HepG2 (cell line): ENCODE measurements around the gene ZNF30. TPM values are rescaled to one million over a fixed set of nuclear protein-coding genes. Genes with fewer than 3 reads are reported as not detected.
A peak's percentile ranks its signal among the peaks of the same experiment; 100 is the strongest.

Source experiments
- ATF1 ChIP-seq: IDR thresholded peaks from 2 replicates; pipeline ENCODE4 v1.6.1; 2016; ENCODE audit warnings: mild to moderate bottlenecking, control low read depth
- BRD4 ChIP-seq: sonication (generic); formaldehyde crosslinking; IDR thresholded peaks from 2 replicates; pipeline ENCODE4 v1.4.0; 2020; ENCODE audit warnings: missing genetic modification reagents
- GPN1 ChIP-seq: sonication (generic); formaldehyde crosslinking; IDR thresholded peaks from 2 replicates; pipeline ENCODE4 v1.5.1; 2020; ENCODE audit warnings: missing genetic modification reagents, borderline replicate concordance
- GTF2F1 ChIP-seq: fragments of 150-350 bp; IDR thresholded peaks from 2 replicates; pipeline ENCODE4 v1.6.1; 2014; ENCODE audit warnings: low read length
- KMT2B ChIP-seq: IDR thresholded peaks from 2 replicates; pipeline ENCODE4 v1.6.1; 2016; ENCODE audit warnings: missing genetic modification reagents, missing compliant biosample characterization
- NCOA5 ChIP-seq: sonication (generic); formaldehyde crosslinking; IDR thresholded peaks from 2 replicates; pipeline ENCODE4 v1.4.0; 2020; ENCODE audit warnings: missing genetic modification reagents
- POLR2G ChIP-seq: fragments of 200-400 bp; formaldehyde crosslinking; IDR thresholded peaks from 2 replicates; pipeline ENCODE4 v1.6.1; 2018; ENCODE audit warnings: mild to moderate bottlenecking, low read depth, low read length, moderate library complexity
- ZNF432 ChIP-seq: sonication (generic); formaldehyde crosslinking; IDR thresholded peaks from 2 replicates; pipeline ENCODE4 v1.5.0; 2020; ENCODE audit warnings: missing genetic modification reagents, mild to moderate bottlenecking, borderline replicate concordance
- polyA plus RNA-seq, 8 experiments: library from polyadenylated mRNA; depleted of rRNA in 3 of 8; stranded (reverse) in 7 of 8; unstranded in 1 of 8; fragments of >200 nt; fragmentation: Illumina TruSeq in 4 of 8; extraction: Trizol in 4 of 8; gene quantifications; 2 replicates each; pipeline versions ENCODE4 v1.2.1 to v1.2.3, GENCODE V29; 2011 to 2016; ENCODE audit warnings: low read depth in 4 of 8, missing spikeins in 1 of 8, mixed read lengths in 1 of 8; ENCODE audit not compliant: insufficient read depth in 1 of 8
- total RNA-seq, 5 experiments: library from RNA; depleted of rRNA; stranded (reverse); fragments of >200 nt; fragmentation: Illumina TruSeq; extraction: Trizol; gene quantifications; 2 replicates each; pipeline ENCODE4 v1.2.3, GENCODE V29; 2016; ENCODE audit warnings: low read depth in 1 of 5
- TF ChIP-seq, protein P1 (sequence below): sonication (generic); formaldehyde crosslinking; IDR thresholded peaks from 2 replicates; pipeline ENCODE4 v1.9.0; 2021; ENCODE audit warnings: missing genetic modification reagents, borderline replicate concordance
- TF ChIP-seq, protein P2 (sequence below): sonication (generic); formaldehyde crosslinking; IDR thresholded peaks from 2 replicates; pipeline ENCODE4 v1.4.0; 2020; ENCODE audit warnings: missing genetic modification reagents, mild to moderate bottlenecking, borderline replicate concordance
- TF ChIP-seq, protein P3 (sequence below): sonication (generic); formaldehyde crosslinking; IDR thresholded peaks from 2 replicates; pipeline ENCODE4 v1.5.0; 2020; ENCODE audit warnings: missing genetic modification reagents, mild to moderate bottlenecking, borderline replicate concordance
- TF ChIP-seq, protein P4 (sequence below): sonication (generic); formaldehyde crosslinking; IDR thresholded peaks from 2 replicates; pipeline ENCODE4 v1.8.1; 2023; ENCODE audit warnings: mild to moderate bottlenecking, missing genetic modification reagents
- TF ChIP-seq, protein P5 (sequence below): sonication (generic); formaldehyde crosslinking; IDR thresholded peaks from 2 replicates; pipeline ENCODE4 v1.4.0; 2020; ENCODE audit warnings: missing genetic modification reagents, borderline replicate concordance
- TF ChIP-seq, protein P6 (sequence below): sonication (generic); formaldehyde crosslinking; conservative IDR thresholded peaks from 2 replicates; pipeline ENCODE4 v1.4.0; 2020; ENCODE audit warnings: missing genetic modification reagents

ZNF30 gene
- total and polyA plus RNA-seq, 2 of the 13 experiments (the other 11 are each of a cell fraction or from before 2014, with no cell fraction given): 2.3 to 4.4 TPM

DNA sequence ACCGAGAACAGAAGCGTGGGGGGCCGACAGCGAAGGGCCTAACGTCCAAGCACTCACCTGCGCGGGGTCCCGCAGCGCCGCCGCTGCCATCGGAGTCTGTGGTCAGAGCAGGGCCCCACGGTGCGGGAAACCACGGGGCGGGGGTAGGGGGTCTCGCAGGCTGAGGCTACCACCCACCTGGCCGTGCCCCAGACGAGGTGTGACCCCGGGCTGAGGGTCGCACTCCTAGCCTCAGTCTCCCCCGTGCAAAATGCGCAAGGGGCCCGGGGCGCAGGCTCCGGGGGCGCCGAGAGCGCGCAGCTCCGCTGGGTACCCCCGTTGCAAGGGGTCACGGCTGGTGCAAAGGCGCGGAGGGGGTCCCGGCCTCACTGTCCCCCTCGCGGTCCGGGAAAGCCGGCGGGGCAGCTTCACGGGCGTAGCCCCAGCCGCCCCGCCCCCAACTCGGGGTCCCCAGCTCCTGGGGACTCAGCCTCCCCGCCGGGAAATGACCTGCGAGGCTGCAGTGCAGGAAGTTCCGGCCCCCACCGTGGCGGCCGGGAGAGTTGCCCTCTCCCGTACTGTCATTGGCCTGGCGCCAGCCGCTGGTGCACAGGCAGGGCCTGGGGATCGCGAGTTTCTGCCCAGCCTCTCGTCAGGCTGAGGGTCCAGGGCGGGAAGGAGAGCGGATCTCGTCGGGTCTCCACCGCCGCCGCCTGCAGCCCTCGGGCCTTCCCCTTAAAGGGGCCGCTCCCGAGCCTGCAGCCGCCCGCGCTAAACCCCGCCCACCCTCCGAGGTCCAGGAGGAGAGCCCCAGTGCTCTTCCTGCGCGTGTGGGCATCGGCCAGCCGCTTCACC lies 37.1 kb downstream of the ZNF30 start, which contains the start of gene ZNF792 (continued):
- TF ChIP-seq, protein P1, sequence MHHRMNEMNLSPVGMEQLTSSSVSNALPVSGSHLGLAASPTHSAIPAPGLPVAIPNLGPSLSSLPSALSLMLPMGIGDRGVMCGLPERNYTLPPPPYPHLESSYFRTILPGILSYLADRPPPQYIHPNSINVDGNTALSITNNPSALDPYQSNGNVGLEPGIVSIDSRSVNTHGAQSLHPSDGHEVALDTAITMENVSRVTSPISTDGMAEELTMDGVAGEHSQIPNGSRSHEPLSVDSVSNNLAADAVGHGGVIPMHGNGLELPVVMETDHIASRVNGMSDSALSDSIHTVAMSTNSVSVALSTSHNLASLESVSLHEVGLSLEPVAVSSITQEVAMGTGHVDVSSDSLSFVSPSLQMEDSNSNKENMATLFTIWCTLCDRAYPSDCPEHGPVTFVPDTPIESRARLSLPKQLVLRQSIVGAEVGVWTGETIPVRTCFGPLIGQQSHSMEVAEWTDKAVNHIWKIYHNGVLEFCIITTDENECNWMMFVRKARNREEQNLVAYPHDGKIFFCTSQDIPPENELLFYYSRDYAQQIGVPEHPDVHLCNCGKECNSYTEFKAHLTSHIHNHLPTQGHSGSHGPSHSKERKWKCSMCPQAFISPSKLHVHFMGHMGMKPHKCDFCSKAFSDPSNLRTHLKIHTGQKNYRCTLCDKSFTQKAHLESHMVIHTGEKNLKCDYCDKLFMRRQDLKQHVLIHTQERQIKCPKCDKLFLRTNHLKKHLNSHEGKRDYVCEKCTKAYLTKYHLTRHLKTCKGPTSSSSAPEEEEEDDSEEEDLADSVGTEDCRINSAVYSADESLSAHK (CRISPR knock-in tag): no peak
- TF ChIP-seq NCOA5 (CRISPR knock-in tag): no peak
- TF ChIP-seq, protein P2, sequence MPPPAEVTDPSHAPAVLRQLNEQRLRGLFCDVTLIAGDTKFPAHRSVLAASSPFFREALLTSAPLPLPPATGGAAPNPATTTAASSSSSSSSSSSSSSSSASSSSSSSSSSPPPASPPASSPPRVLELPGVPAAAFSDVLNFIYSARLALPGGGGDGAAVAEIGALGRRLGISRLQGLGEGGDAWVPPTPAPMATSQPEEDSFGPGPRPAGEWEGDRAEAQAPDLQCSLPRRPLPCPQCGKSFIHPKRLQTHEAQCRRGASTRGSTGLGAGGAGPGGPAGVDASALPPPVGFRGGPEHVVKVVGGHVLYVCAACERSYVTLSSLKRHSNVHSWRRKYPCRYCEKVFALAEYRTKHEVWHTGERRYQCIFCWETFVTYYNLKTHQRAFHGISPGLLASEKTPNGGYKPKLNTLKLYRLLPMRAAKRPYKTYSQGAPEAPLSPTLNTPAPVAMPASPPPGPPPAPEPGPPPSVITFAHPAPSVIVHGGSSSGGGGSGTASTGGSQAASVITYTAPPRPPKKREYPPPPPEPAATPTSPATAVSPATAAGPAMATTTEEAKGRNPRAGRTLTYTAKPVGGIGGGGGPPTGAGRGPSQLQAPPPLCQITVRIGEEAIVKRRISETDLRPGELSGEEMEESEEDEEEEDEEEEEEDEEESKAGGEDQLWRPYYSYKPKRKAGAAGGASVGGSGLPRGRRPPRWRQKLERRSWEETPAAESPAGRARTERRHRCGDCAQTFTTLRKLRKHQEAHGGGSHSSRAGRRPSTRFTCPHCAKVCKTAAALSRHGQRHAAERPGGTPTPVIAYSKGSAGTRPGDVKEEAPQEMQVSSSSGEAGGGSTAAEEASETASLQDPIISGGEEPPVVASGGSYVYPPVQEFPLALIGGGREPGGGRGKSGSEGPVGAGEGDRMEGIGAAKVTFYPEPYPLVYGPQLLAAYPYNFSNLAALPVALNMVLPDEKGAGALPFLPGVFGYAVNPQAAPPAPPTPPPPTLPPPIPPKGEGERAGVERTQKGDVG (CRISPR knock-in tag): no peak
- TF ChIP-seq, protein P3, sequence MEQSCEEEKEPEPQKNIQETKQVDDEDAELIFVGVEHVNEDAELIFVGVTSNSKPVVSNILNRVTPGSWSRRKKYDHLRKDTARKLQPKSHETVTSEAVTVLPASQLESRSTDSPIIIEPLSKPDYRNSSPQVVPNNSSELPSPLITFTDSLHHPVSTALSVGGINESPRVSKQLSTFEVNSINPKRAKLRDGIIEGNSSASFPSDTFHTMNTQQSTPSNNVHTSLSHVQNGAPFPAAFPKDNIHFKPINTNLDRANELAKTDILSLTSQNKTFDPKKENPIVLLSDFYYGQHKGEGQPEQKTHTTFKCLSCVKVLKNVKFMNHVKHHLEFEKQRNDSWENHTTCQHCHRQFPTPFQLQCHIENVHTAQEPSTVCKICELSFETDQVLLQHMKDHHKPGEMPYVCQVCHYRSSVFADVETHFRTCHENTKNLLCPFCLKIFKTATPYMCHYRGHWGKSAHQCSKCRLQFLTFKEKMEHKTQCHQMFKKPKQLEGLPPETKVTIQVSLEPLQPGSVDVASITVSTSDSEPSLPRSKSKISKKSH (CRISPR knock-in tag): 0 out of 2 replicates have a peak, but pooled peaks have one; percentile 20
- peak; percentile 59 for TF ChIP-seq POLR2G
- peak; percentile 55 for TF ChIP-seq KMT2B
- no peak for TF ChIP-seq GTF2F1
- TF ChIP-seq ZNF432 (CRISPR knock-in tag): no peak
- no peak; the same call in 1 of the 2 replicates for TF ChIP-seq BRD4 (CRISPR knock-in tag)
- TF ChIP-seq ATF1 (CRISPR knock-in tag): no peak
- TF ChIP-seq GPN1 (CRISPR knock-in tag): no peak
- TF ChIP-seq, protein P4, sequence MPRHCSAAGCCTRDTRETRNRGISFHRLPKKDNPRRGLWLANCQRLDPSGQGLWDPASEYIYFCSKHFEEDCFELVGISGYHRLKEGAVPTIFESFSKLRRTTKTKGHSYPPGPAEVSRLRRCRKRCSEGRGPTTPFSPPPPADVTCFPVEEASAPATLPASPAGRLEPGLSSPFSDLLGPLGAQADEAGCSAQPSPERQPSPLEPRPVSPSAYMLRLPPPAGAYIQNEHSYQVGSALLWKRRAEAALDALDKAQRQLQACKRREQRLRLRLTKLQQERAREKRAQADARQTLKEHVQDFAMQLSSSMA (CRISPR knock-in tag): no peak
- TF ChIP-seq, protein P5, sequence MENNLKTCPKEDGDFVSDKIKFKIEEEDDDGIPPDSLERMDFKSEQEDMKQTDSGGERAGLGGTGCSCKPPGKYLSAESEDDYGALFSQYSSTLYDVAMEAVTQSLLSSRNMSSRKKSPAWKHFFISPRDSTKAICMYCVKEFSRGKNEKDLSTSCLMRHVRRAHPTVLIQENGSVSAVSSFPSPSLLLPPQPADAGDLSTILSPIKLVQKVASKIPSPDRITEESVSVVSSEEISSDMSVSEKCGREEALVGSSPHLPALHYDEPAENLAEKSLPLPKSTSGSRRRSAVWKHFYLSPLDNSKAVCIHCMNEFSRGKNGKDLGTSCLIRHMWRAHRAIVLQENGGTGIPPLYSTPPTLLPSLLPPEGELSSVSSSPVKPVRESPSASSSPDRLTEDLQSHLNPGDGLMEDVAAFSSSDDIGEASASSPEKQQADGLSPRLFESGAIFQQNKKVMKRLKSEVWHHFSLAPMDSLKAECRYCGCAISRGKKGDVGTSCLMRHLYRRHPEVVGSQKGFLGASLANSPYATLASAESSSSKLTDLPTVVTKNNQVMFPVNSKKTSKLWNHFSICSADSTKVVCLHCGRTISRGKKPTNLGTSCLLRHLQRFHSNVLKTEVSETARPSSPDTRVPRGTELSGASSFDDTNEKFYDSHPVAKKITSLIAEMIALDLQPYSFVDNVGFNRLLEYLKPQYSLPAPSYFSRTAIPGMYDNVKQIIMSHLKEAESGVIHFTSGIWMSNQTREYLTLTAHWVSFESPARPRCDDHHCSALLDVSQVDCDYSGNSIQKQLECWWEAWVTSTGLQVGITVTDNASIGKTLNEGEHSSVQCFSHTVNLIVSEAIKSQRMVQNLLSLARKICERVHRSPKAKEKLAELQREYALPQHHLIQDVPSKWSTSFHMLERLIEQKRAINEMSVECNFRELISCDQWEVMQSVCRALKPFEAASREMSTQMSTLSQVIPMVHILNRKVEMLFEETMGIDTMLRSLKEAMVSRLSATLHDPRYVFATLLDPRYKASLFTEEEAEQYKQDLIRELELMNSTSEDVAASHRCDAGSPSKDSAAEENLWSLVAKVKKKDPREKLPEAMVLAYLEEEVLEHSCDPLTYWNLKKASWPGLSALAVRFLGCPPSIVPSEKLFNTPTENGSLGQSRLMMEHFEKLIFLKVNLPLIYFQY: no peak
- TF ChIP-seq, protein P6, sequence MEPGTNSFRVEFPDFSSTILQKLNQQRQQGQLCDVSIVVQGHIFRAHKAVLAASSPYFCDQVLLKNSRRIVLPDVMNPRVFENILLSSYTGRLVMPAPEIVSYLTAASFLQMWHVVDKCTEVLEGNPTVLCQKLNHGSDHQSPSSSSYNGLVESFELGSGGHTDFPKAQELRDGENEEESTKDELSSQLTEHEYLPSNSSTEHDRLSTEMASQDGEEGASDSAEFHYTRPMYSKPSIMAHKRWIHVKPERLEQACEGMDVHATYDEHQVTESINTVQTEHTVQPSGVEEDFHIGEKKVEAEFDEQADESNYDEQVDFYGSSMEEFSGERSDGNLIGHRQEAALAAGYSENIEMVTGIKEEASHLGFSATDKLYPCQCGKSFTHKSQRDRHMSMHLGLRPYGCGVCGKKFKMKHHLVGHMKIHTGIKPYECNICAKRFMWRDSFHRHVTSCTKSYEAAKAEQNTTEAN (CRISPR knock-in tag): no peak
